ENCODE data around the gene LRBA. TPM values are rescaled to one million over a fixed set of nuclear protein-coding genes. Genes with fewer than 3 reads are reported as not detected.

Gene LRBA
- total and polyA plus RNA-seq, 2 donors (not counting 3 experiments of a cell fraction or from before 2014, with no cell fraction given): 18.0 to 35.1 TPM

GRCh38 chr4:150457802-150458201, 557.3 kb downstream of the LRBA start:
- DNase-seq (ENCODE audit: low read depth, low spot score): no peak
- BruUV-seq (replicated peaks): no TSS peak
- FAIRE-seq: no peak
- Histone ChIP-seq H2AFZ (ENCODE audit: low read depth, low read length) (no peak overlapping the region), H3K79me2 (ENCODE audit: control insufficient read depth, insufficient read depth, low read length) (no peaks in the 10 kb centered on the region), H3K4me2 (ENCODE audit: insufficient read depth, low read length) (no peak overlapping the region), H3K36me3 (ENCODE audit: control insufficient read depth in 2 of 2, extremely low read depth in 1 of 2, insufficient read depth in 2 of 2, low read length in 2 of 2) (no peaks in the 10 kb centered on the region), H3K9me3 (replicated peaks; ENCODE audit: control insufficient read depth, insufficient read depth, low read length) (no peaks in the 10 kb centered on the region), H3K9ac (replicated peaks; ENCODE audit: extremely low read depth, insufficient read depth, low read length) (no peak overlapping the region), H3K27me3 (ENCODE audit: control insufficient read depth in 2 of 2, insufficient read depth in 2 of 2, low read length in 2 of 2) (no peaks in the 10 kb centered on the region), H3K4me1 (ENCODE audit: control insufficient read depth, extremely low read depth, insufficient read depth, low read length) (no peaks in the 10 kb centered on the region), H3K9me1 (replicated peaks; ENCODE audit: control insufficient read depth, extremely low read depth, insufficient read depth, low read length) (no peaks in the 10 kb centered on the region), H4K20me1 (replicated peaks; ENCODE audit: control insufficient read depth, extremely low read depth, insufficient read depth, low read length) (no peaks in the 10 kb centered on the region), H3K4me3 (replicated peaks in 1 of 3; ENCODE audit: insufficient read depth in 1 of 3, low read depth in 1 of 3, low read length in 3 of 3) (no peak overlapping the region), H3K27ac (ENCODE audit: insufficient read depth, low read depth, low read length) (no peak overlapping the region)
- intact Hi-C loops (cut with micrococcal nuclease) (no loop called here), dilution Hi-C loops (cut with MboI; ENCODE audit: extremely low pct_ligation_motif_present, low sequenced_read_pairs) (no loop called here)
- ChIA-PET CTCF (no interaction called here), POLR2A (no interaction called here)
- TF ChIP-seq MYC (IDR thresholded peaks at IDR 0.05; ENCODE audit: low read depth, low read length): no peak
- TF ChIP-seq MAX (IDR thresholded peaks at IDR 0.05; ENCODE audit: insufficient read depth, insufficient read length): no peak
- no peak for TF ChIP-seq CTCF (IDR thresholded peaks at IDR 0.05; ENCODE audit: extremely low read depth in 1 of 2, insufficient read depth in 1 of 2, low read depth in 1 of 2, low read length in 2 of 2)
- TF ChIP-seq POLR2AphosphoS5 (IDR thresholded peaks at IDR 0.05; ENCODE audit: insufficient read depth, low read depth, low read length): no peak
- TF ChIP-seq POLR2A (IDR thresholded peaks at IDR 0.05; ENCODE audit: low read depth, low read length): no peak
- no peak for TF ChIP-seq JUN (IDR thresholded peaks at IDR 0.05; ENCODE audit: borderline replicate concordance, insufficient read depth, insufficient read length, low read depth)
- TF ChIP-seq FOS (IDR thresholded peaks at IDR 0.05; ENCODE audit: borderline replicate concordance, insufficient read depth, low read length): no peak
- TF ChIP-seq EZH2 (IDR thresholded peaks at IDR 0.05; ENCODE audit: borderline replicate concordance, low read depth, low read length, severe bottlenecking): no peak
- no peak for TF ChIP-seq GATA2 (IDR thresholded peaks at IDR 0.05; ENCODE audit: insufficient read depth, insufficient read length, low read depth, low read length)
